HEK293 (cell line): ENCODE results near the gene HMOX1.

Experiments
- CTCF ChIA-PET: fragments of 350-600 bp; formaldehyde crosslinking; extraction: SDS; loops from one replicate; lab custom pipeline; 2021; ENCODE audit warnings: antibody characterized with exemption; lab: Yijun Ruan, JAX
- POLR2A ChIA-PET: fragments of 300-600 bp; formaldehyde crosslinking; extraction: SDS; loops from one replicate; lab custom pipeline; 2020; ENCODE audit warnings: antibody characterized with exemption, inconsistent platforms; lab: Yijun Ruan, JAX
- H3K27ac ChIP-seq: fragments of 200-500 bp; sonication (Bioruptor generic); 2 replicates; pipeline ENCODE4 v1.5.1; 2014; ENCODE audit warnings: low read depth, low read length, control low read depth, inconsistent platforms; ENCODE audit errors: extremely low read depth
- H3K36me3 ChIP-seq, 2 experiments: fragments of 200-500 bp in 1 of 2; sonication (Bioruptor generic) in 1 of 2; 1 replicate in 1 of 2; 2 replicates in 1 of 2; pipeline ENCODE4 v1.5.1; 2014 to 2017; ENCODE audit warnings: inconsistent platforms in 2 of 2, low read length in 2 of 2; ENCODE audit not compliant: control insufficient read depth in 2 of 2, insufficient read depth in 1 of 2
- H3K4me1 ChIP-seq: fragments of 200-500 bp; sonication (Bioruptor generic); 2 replicates; pipeline ENCODE4 v1.5.1; 2014; ENCODE audit warnings: mild to moderate bottlenecking, low read length, inconsistent platforms; ENCODE audit not compliant: control insufficient read depth, insufficient read depth
- H3K4me3 ChIP-seq: 2 replicates; pipeline ENCODE4 v1.5.1; 2011; ENCODE audit warnings: low read depth, mild to moderate bottlenecking, control low read depth, low read length, moderate library complexity
- H3K9me3 ChIP-seq: fragments of 200-500 bp; sonication (Bioruptor generic); 2 replicates; pipeline ENCODE4 v1.5.1; 2014; ENCODE audit warnings: low read depth, low read length, inconsistent platforms; ENCODE audit not compliant: control insufficient read depth, insufficient read depth
- EGR2 ChIP-seq: fragments of 450-650 bp; formaldehyde crosslinking; IDR thresholded peaks from 2 replicates; pipeline ENCODE4 v1.5.1; 2016; ENCODE audit warnings: low read depth, missing biosample characterization, missing genetic modification characterization
- HOXD13 ChIP-seq: sonication (generic); formaldehyde crosslinking; IDR thresholded peaks from 2 replicates; pipeline ENCODE4 v1.8.0; 2022; ENCODE audit warnings: missing genetic modification reagents, borderline replicate concordance
- KLF1 ChIP-seq: fragments of 450-650 bp; formaldehyde crosslinking; IDR thresholded peaks from 2 replicates; pipeline ENCODE4 v1.5.1; 2016; ENCODE audit warnings: missing biosample characterization, missing genetic modification characterization
- KLF16 ChIP-seq: fragments of 450-650 bp; formaldehyde crosslinking; IDR thresholded peaks from 2 replicates; pipeline ENCODE4 v1.5.1; 2017; ENCODE audit warnings: missing biosample characterization, missing genetic modification characterization
- KLF9 ChIP-seq: fragments of 450-650 bp; formaldehyde crosslinking; IDR thresholded peaks from 2 replicates; pipeline ENCODE4 v1.5.1; 2016; ENCODE audit warnings: missing biosample characterization, missing genetic modification characterization, low read depth
- YY2 ChIP-seq: fragments of 450-650 bp; formaldehyde crosslinking; IDR thresholded peaks from 2 replicates; pipeline ENCODE4 v1.5.1; 2016; ENCODE audit warnings: missing biosample characterization, missing genetic modification characterization
- ZBTB17 ChIP-seq: fragments of 450-650 bp; formaldehyde crosslinking; IDR thresholded peaks from 2 replicates; pipeline ENCODE4 v1.5.1; 2016; ENCODE audit warnings: missing biosample characterization, missing genetic modification characterization
- ZBTB7A ChIP-seq: fragments of 450-650 bp; formaldehyde crosslinking; IDR thresholded peaks from 2 replicates; pipeline ENCODE4 v1.5.1; 2016; ENCODE audit warnings: low read depth, missing biosample characterization, missing genetic modification characterization
- ZBTB8A ChIP-seq: fragments of 450-650 bp; formaldehyde crosslinking; IDR thresholded peaks from 2 replicates; pipeline ENCODE4 v1.5.1; 2016; ENCODE audit warnings: missing biosample characterization, missing genetic modification characterization
- ZEB2 ChIP-seq: fragments of 450-650 bp; formaldehyde crosslinking; IDR thresholded peaks from 2 replicates; pipeline ENCODE4 v1.5.1; 2016; ENCODE audit warnings: missing biosample characterization, missing genetic modification characterization
- ZFP3 ChIP-seq: fragments of 450-650 bp; formaldehyde crosslinking; IDR thresholded peaks from 2 replicates; pipeline ENCODE4 v1.5.1; 2016; ENCODE audit warnings: low read depth, missing biosample characterization, missing genetic modification characterization
- ZNF133 ChIP-seq: fragments of 450-650 bp; formaldehyde crosslinking; IDR thresholded peaks from 2 replicates; pipeline ENCODE4 v1.5.1; 2016; ENCODE audit warnings: missing biosample characterization, missing genetic modification characterization
- ZNF146 ChIP-seq: fragments of 450-650 bp; formaldehyde crosslinking; IDR thresholded peaks from 2 replicates; pipeline ENCODE4 v1.5.1; 2016; ENCODE audit warnings: missing biosample characterization, missing genetic modification characterization
- ZNF157 ChIP-seq: fragments of 450-650 bp; formaldehyde crosslinking; IDR thresholded peaks from 2 replicates; pipeline ENCODE4 v1.5.1; 2016; ENCODE audit warnings: missing biosample characterization, missing genetic modification characterization
- ZNF169 ChIP-seq: fragments of 450-650 bp; formaldehyde crosslinking; IDR thresholded peaks from 2 replicates; pipeline ENCODE4 v1.5.1; 2016; ENCODE audit warnings: missing biosample characterization, missing genetic modification characterization
- ZNF19 ChIP-seq: fragments of 450-650 bp; formaldehyde crosslinking; IDR thresholded peaks from 2 replicates; pipeline ENCODE4; 2016; ENCODE audit warnings: missing biosample characterization, missing genetic modification characterization, low read depth
- ZNF214 ChIP-seq: fragments of 450-650 bp; formaldehyde crosslinking; IDR thresholded peaks from 2 replicates; pipeline ENCODE4 v1.5.1; 2017; ENCODE audit warnings: missing biosample characterization, mild to moderate bottlenecking, missing genetic modification characterization, borderline replicate concordance
- ZNF221 ChIP-seq: fragments of 450-650 bp; formaldehyde crosslinking; IDR thresholded peaks from 2 replicates; pipeline ENCODE4 v1.5.1; 2017; ENCODE audit warnings: missing biosample characterization, missing genetic modification characterization, borderline replicate concordance
- ZNF24 ChIP-seq: fragments of 450-650 bp; formaldehyde crosslinking; IDR thresholded peaks from 2 replicates; pipeline ENCODE4 v1.5.1; 2016; ENCODE audit warnings: missing biosample characterization, missing genetic modification characterization
- ZNF324 ChIP-seq: fragments of 450-650 bp; formaldehyde crosslinking; IDR thresholded peaks from 2 replicates; pipeline ENCODE4 v1.5.1; 2016; ENCODE audit warnings: missing biosample characterization, missing genetic modification characterization
- ZNF354C ChIP-seq: fragments of 450-650 bp; formaldehyde crosslinking; IDR thresholded peaks from 2 replicates; pipeline ENCODE4 v1.5.1; 2016; ENCODE audit warnings: missing biosample characterization, missing genetic modification characterization, low read depth, borderline replicate concordance
- ZNF501 ChIP-seq: fragments of 450-650 bp; formaldehyde crosslinking; IDR thresholded peaks from 2 replicates; pipeline ENCODE4 v1.5.1; 2016; ENCODE audit warnings: missing biosample characterization, missing genetic modification characterization
- ZNF514 ChIP-seq: fragments of 450-650 bp; formaldehyde crosslinking; IDR thresholded peaks from 2 replicates; pipeline ENCODE4 v1.5.1; 2016; ENCODE audit warnings: missing biosample characterization, missing genetic modification characterization
- ZNF521 ChIP-seq: fragments of 450-650 bp; formaldehyde crosslinking; IDR thresholded peaks from 2 replicates; pipeline ENCODE4 v1.5.1; 2017; ENCODE audit warnings: missing biosample characterization, mild to moderate bottlenecking, missing genetic modification characterization
- ZNF555 ChIP-seq: fragments of 450-650 bp; formaldehyde crosslinking; conservative IDR thresholded peaks from 2 replicates; pipeline ENCODE4 v1.5.1; 2017; ENCODE audit warnings: missing biosample characterization, mild to moderate bottlenecking, missing genetic modification characterization, inconsistent platforms
- ZNF560 ChIP-seq: fragments of 450-650 bp; formaldehyde crosslinking; IDR thresholded peaks from 2 replicates; pipeline ENCODE4 v1.5.1; 2017; ENCODE audit warnings: missing biosample characterization, missing genetic modification characterization, borderline replicate concordance
- ZNF561 ChIP-seq: fragments of 450-650 bp; IDR thresholded peaks from 2 replicates; pipeline ENCODE4 v1.5.1; 2018; ENCODE audit warnings: missing biosample characterization, missing genetic modification characterization, borderline replicate concordance
- ZNF596 ChIP-seq: fragments of 450-650 bp; IDR thresholded peaks from 2 replicates; pipeline ENCODE4 v1.5.0; 2018; ENCODE audit warnings: missing biosample characterization, mild to moderate bottlenecking, missing genetic modification characterization, moderate library complexity
- ZNF621 ChIP-seq: fragments of 450-650 bp; formaldehyde crosslinking; IDR thresholded peaks from 2 replicates; pipeline ENCODE4 v1.5.1; 2017; ENCODE audit warnings: missing biosample characterization, missing genetic modification characterization
- ZNF658 ChIP-seq: fragments of 450-650 bp; formaldehyde crosslinking; IDR thresholded peaks from 2 replicates; pipeline ENCODE4; 2016; ENCODE audit warnings: missing biosample characterization, missing genetic modification characterization
- TF ChIP-seq, protein P1 (sequence below): fragments of 450-650 bp; formaldehyde crosslinking; IDR thresholded peaks from 2 replicates; pipeline ENCODE4 v1.5.1; 2017; ENCODE audit warnings: missing biosample characterization, mild to moderate bottlenecking, missing genetic modification characterization, moderate library complexity

The HMOX1 gene

GRCh38 chr22:35411102-35411501, 30.2 kb downstream of the HMOX1 start:
- Histone ChIP-seq H3K4me3 (no peak overlapping the region), H3K36me3 (peaks cover 50 to 99% of the 10 kb centered on the region in 2 experiments)
- CTCF ChIA-PET: interaction anchor here (0.7 to 5.0 kb wide), 3 partner anchors 19 to 173 kb away, joined by 5 to 27 read pairs (median 11); no protein-coding TSS in a partner anchor

DNA sequence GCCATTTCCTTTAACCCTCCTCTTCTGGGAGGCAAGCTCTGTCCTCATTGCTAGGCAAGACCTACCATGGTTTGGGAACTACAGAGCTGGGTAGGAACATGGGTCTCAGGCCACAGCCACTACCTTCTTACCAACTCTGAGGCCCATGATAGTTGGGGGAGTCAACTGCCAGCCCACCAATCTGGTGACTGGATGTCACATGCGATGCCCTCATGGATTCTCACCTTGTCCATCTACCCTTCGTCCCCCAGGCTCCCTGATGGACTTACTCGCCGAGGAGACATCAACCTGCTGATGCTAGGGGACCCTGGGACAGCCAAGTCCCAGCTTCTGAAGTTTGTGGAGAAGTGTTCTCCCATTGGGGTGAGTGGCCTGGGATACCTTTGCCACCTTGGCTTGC, 32.7 kb downstream of the HMOX1 start:
- H3K9me3 ChIP-seq: no peaks in the 10 kb centered on the region
- H3K36me3 ChIP-seq: peaks cover 57 to 96% of the 10 kb centered on the region in 2 experiments
- H3K27ac ChIP-seq: no peak overlapping the region
- H3K4me1 ChIP-seq: no peaks in the 10 kb centered on the region
- ChIA-PET POLR2A (interaction anchor here (0.8 to 6.7 kb wide), 2 partner anchors 10 to 64 kb away, joined by 5 to 41 read pairs; no protein-coding TSS in a partner anchor), CTCF (interaction anchor here (0.6 to 5.0 kb wide), 4 partner anchors 17 to 161 kb away, joined by 3 to 27 read pairs (median 7); no protein-coding TSS in a partner anchor)
- H3K4me3 ChIP-seq: no peak overlapping the region
- no peak for TF ChIP-seq ZNF514 (tag by site-specific recombination)
- no peak for TF ChIP-seq ZNF561
- TF ChIP-seq KLF1: no peak
- no peak for TF ChIP-seq ZNF24 (tag by site-specific recombination)
- no peak for TF ChIP-seq ZNF501 (tag by site-specific recombination)
- no peak for TF ChIP-seq YY2 (tag by site-specific recombination)
- TF ChIP-seq ZNF157 (tag by site-specific recombination): no peak
- TF ChIP-seq ZNF324 (tag by site-specific recombination): no peak
- TF ChIP-seq, protein P1, sequence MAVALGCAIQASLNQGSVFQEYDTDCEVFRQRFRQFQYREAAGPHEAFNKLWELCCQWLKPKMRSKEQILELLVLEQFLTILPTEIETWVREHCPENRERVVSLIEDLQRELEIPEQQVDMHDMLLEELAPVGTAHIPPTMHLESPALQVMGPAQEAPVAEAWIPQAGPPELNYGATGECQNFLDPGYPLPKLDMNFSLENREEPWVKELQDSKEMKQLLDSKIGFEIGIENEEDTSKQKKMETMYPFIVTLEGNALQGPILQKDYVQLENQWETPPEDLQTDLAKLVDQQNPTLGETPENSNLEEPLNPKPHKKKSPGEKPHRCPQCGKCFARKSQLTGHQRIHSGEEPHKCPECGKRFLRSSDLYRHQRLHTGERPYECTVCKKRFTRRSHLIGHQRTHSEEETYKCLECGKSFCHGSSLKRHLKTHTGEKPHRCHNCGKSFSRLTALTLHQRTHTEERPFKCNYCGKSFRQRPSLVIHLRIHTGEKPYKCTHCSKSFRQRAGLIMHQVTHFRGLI: no peak
- TF ChIP-seq ZNF214 (tag by site-specific recombination): no peak
- TF ChIP-seq ZNF555 (tag by site-specific recombination): no peak

More at GRCh38 chr22:35411102-35411501, 30.2 kb downstream of the HMOX1 start:
- TF ChIP-seq ZNF658 (tag by site-specific recombination): no peak
- no peak for TF ChIP-seq KLF16 (tag by site-specific recombination)
- no peak for TF ChIP-seq ZEB2 (tag by site-specific recombination)
- TF ChIP-seq ZNF157 (tag by site-specific recombination): no peak
- no peak for TF ChIP-seq HOXD13 (CRISPR knock-in tag)
- no peak for TF ChIP-seq ZNF596 (tag by site-specific recombination)
- TF ChIP-seq EGR2 (tag by site-specific recombination): no peak
- no peak for TF ChIP-seq ZNF146 (tag by site-specific recombination)
- no peak for TF ChIP-seq ZNF19 (tag by site-specific recombination)
- TF ChIP-seq ZNF521 (tag by site-specific recombination): no peak
- no peak for TF ChIP-seq ZBTB8A
- no peak for TF ChIP-seq ZNF169 (tag by site-specific recombination)
- Histone ChIP-seq H3K27ac (no peak overlapping the region), H3K9me3 (no peaks in the 10 kb centered on the region), H3K4me1 (no peaks in the 10 kb centered on the region)
- POLR2A ChIA-PET: interaction anchor here (6.7 kb wide), 1 partner anchor 7 kb away, joined by 41 read pairs; no protein-coding TSS in a partner anchor

GRCh38 chr22:35417606-35418005, 36.7 kb downstream of the HMOX1 start:
- ChIA-PET CTCF (interaction anchor here (0.6 to 1.4 kb wide), 4 partner anchors 13 to 648 kb away, joined by 3 read pairs; no protein-coding TSS in a partner anchor), POLR2A (no interaction called here)
- Histone ChIP-seq H3K4me1 (no peaks in the 10 kb centered on the region), H3K27ac (no peak overlapping the region), H3K4me3 (no peak overlapping the region), H3K36me3 (peaks cover 55 to 96% of the 10 kb centered on the region in 2 experiments), H3K9me3 (no peaks in the 10 kb centered on the region)
- no peak for TF ChIP-seq ZNF621 (tag by site-specific recombination)
- no peak for TF ChIP-seq ZNF560 (tag by site-specific recombination)
- no peak for TF ChIP-seq ZFP3
- no peak for TF ChIP-seq ZNF221 (tag by site-specific recombination)
- no peak for TF ChIP-seq KLF9
- no peak for TF ChIP-seq ZBTB17 (tag by site-specific recombination)
- no peak for TF ChIP-seq ZNF354C (tag by site-specific recombination)
- TF ChIP-seq ZNF133 (tag by site-specific recombination): no peak
- TF ChIP-seq ZBTB7A (tag by site-specific recombination): no peak
